HL-60 (cell line): ENCODE data around the gene PRDX1.

Experiments
- DNase-seq, 2 experiments: peaks; one replicate each; pipeline ENCODE4 v3.0.0-alpha.2; 2010 to 2020; ENCODE audit warnings: low read depth in 1 of 2, low spot score in 1 of 2
- H3K27ac ChIP-seq: fragments of 250-450 bp; sonication (Bioruptor Pico); replicated peaks from 2 replicates; pipeline ENCODE4 v1.5.1; 2020; ENCODE audit warnings: mild to moderate bottlenecking, moderate library complexity
- H3K27me3 ChIP-seq: fragments of 250-450 bp; sonication (Bioruptor Pico); 2 replicates; pipeline ENCODE4 v1.5.1; 2021; ENCODE audit warnings: mild to moderate bottlenecking, moderate library complexity; ENCODE audit not compliant: insufficient read depth, poor library complexity, severe bottlenecking
- H3K4me3 ChIP-seq: replicated peaks from 2 replicates; pipeline ENCODE4 v1.5.1; 2011; ENCODE audit warnings: mild to moderate bottlenecking, control low read depth, low read length; ENCODE audit not compliant: insufficient read depth
- CTCF ChIP-seq: IDR thresholded peaks from one replicate; pipeline ENCODE4 v1.5.1; 2011; ENCODE audit warnings: low read length, control low read depth, inconsistent platforms; ENCODE audit not compliant: insufficient read depth
- GABPA ChIP-seq: IDR thresholded peaks from 2 replicates; pipeline ENCODE4 v1.6.1; 2012; ENCODE audit warnings: low read depth
- POLR2AphosphoS5 ChIP-seq: IDR thresholded peaks from 2 replicates; pipeline ENCODE4 v1.6.1; 2012; ENCODE audit warnings: low read depth
- REST ChIP-seq: IDR thresholded peaks from 2 replicates; pipeline ENCODE4 v1.6.1; 2012; ENCODE audit warnings: low read depth; ENCODE audit not compliant: insufficient replicate concordance
- SPI1 ChIP-seq: IDR thresholded peaks from 2 replicates; pipeline ENCODE4 v1.6.1; 2012; ENCODE audit warnings: low read depth, mild to moderate bottlenecking, borderline replicate concordance

Gene PRDX1

DNA sequence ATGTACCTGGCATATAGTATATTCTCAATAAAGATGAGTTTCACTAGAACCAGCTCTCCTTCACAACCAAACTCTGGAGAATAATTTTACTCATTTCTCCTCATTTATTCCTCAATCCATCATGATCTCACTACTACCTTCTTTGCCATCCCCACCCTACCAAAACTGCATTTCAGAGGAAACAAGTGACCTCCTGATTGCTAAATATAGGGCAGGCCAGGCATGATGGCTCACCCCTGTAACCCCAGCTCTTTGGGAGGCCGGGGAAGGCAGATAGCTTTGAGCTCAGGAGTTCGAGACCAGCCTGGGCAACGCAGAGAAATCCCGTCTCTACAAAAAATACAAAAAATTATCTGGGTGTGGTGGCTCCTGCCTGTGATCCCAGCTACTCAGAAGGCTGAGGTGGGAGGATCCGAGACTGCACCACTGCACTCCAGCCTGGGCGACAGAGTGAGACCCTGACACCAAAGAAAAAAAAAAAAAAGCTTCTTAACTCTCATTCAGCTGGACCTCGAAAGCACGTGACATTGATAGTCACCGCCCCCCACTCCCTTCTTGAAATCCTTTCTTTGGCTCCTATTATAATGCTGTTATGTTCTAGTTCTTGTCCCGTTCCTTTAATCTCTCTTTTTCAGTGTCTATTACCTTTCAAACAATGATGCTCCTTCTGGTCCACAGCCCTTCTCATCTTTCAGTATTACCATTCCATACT, 32.9 kb downstream of the PRDX1 start:
- Histone ChIP-seq H3K27ac (no peak overlapping the region), H3K27me3 (no peaks in the 10 kb centered on the region), H3K4me3 (no peak overlapping the region)
- DNase-seq, result no peak
- TF ChIP-seq REST (no peak), SPI1 (no peak)

- no peak overlapping the region for H3K4me3 ChIP-seq
- H3K27ac ChIP-seq, result no peak overlapping the region
- DNase-seq, result no peak
- TF ChIP-seq SPI1 (no peak), POLR2AphosphoS5 (no peak), REST (no peak), GABPA (no peak), CTCF (no peak)
- no peaks in the 10 kb centered on the region for H3K27me3 ChIP-seq
These were observed 35.7 kb downstream of the PRDX1 start for GRCh38 chr1:45485949-45486348.

- Histone ChIP-seq H3K27ac (no peak overlapping the region), H3K27me3 (no peaks in the 10 kb centered on the region), H3K4me3 (no peak overlapping the region)
- DNase-seq, result no peak
- TF ChIP-seq REST, result no peak
- TF ChIP-seq CTCF, result no peak
- TF ChIP-seq POLR2AphosphoS5, result no peak
- no peak for TF ChIP-seq SPI1
- TF ChIP-seq GABPA, result no peak
These were observed 42.5 kb downstream of the PRDX1 start for GRCh38 chr1:45479039-45479748.
